Lower leg skin (tissue), 3 donors: ENCODE data around the gene TGFA.

Experiments used
- CTCF ChIP-seq, 3 donors: fragments of 450-650 bp; IDR thresholded peaks; one replicate each; pipeline ENCODE4 v1.5.1; 2016; ENCODE audit warnings: antibody characterized with exemption in 3 of 3, mild to moderate bottlenecking in 3 of 3, moderate library complexity in 2 of 3
- POLR2A ChIP-seq, 2 donors: fragments of 450-650 bp; IDR thresholded peaks; one replicate each; pipeline ENCODE4 v1.6.1; 2016 to 2017; ENCODE audit warnings: antibody characterized with exemption in 2 of 2, mild to moderate bottlenecking in 1 of 2, moderate library complexity in 1 of 2

DNA sequence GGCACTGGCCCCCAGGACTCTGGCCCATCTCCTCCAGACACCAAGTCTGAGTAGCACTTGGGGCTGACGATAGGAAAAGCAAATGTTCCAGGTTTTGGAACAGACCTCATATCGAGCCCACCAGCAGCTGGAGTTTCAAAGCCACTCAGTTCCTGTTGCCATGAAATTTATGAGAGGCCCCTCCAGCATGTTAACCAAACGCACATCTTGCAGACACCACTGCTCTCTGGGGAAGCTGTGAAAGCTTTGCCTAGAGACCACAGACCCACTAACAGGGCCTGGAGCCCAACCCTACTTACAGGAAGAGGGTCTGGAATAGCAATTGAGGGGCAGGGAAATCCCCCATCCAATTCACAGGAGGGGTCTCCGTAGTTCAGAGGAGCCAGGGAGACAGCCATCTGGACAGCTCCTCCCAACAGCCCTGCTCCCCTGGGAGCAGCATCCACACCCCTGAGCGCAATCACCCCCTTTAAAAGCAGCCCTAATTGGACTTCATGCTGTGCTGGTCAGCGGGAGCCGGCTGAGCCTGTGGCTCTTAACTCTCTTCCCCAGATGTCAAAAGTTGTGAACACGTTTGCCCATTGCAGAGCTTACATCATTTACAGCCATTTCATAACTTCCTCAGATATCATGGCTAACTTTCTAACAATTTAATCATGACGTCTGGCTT lies 81.3 kb downstream of the TGFA start:
- TF ChIP-seq CTCF (IDR thresholded peaks at IDR 0.05) = no peak
- no peak for TF ChIP-seq POLR2A (IDR thresholded peaks at IDR 0.05)
